ENCODE measurements around the gene SLCO3A1.

Gene SLCO3A1

GRCh38 chr15:92003515-92004067, 150.1 kb downstream of the SLCO3A1 start:
- no peak for DNase-seq (ENCODE audit: low read depth in 2 of 2)

- DNase-seq (ENCODE audit: low read depth in 2 of 2), result no peak
Observed at GRCh38 chr15:92005154-92005553, 151.6 kb downstream of the SLCO3A1 start.

GRCh38 chr15:92006186-92007028, 152.9 kb downstream of the SLCO3A1 start:
- DNase-seq (ENCODE audit: low read depth in 2 of 2), result no peak

GRCh38 chr15:92009162-92009561, 155.7 kb downstream of the SLCO3A1 start:
- DNase-seq (ENCODE audit: low read depth in 2 of 2), result peak in 1 of 2 experiments; percentile 11

- DNase-seq (ENCODE audit: low read depth in 2 of 2), result no peak
Observed at GRCh38 chr15:92011611-92012367, 158.3 kb downstream of the SLCO3A1 start.

GRCh38 chr15:92012368-92012629, 158.8 kb downstream of the SLCO3A1 start:
- no peak for DNase-seq (ENCODE audit: low read depth in 2 of 2)

GRCh38 chr15:92012881-92013280, 159.4 kb downstream of the SLCO3A1 start:
- no peak for DNase-seq (ENCODE audit: low read depth in 2 of 2)

- no peak for DNase-seq (ENCODE audit: low read depth in 2 of 2)
Observed at GRCh38 chr15:92014281-92015030, 160.9 kb downstream of the SLCO3A1 start.

GRCh38 chr15:92017882-92018534, 164.5 kb downstream of the SLCO3A1 start:
- no peak for DNase-seq (ENCODE audit: low read depth in 2 of 2)

- DNase-seq (ENCODE audit: low read depth in 2 of 2), result no peak
Observed at GRCh38 chr15:92018535-92019239, 165.2 kb downstream of the SLCO3A1 start.

GRCh38 chr15:92019706-92020105, 166.2 kb downstream of the SLCO3A1 start:
- no peak for DNase-seq (ENCODE audit: low read depth in 2 of 2)

GRCh38 chr15:92020207-92020606, 166.7 kb downstream of the SLCO3A1 start:
- DNase-seq (ENCODE audit: low read depth in 2 of 2), result no peak

GRCh38 chr15:92020804-92021203, 167.3 kb downstream of the SLCO3A1 start:
- DNase-seq (ENCODE audit: low read depth in 2 of 2), result no peak

- DNase-seq (ENCODE audit: low read depth in 2 of 2), result no peak
Observed at GRCh38 chr15:92021792-92022191, 168.3 kb downstream of the SLCO3A1 start.

- DNase-seq (ENCODE audit: low read depth in 2 of 2), result no peak
Observed at GRCh38 chr15:92023965-92024364, 170.5 kb downstream of the SLCO3A1 start.

GRCh38 chr15:92025706-92026270, 172.3 kb downstream of the SLCO3A1 start:
- no peak for DNase-seq (ENCODE audit: low read depth in 2 of 2)

GRCh38 chr15:92028389-92028724, 174.8 kb downstream of the SLCO3A1 start:
- DNase-seq (ENCODE audit: low read depth in 2 of 2), result no peak

- DNase-seq (ENCODE audit: low read depth in 2 of 2), result no peak
Observed at GRCh38 chr15:92029767-92030166, 176.3 kb downstream of the SLCO3A1 start.

- DNase-seq (ENCODE audit: low read depth in 2 of 2), result no peak
Observed at GRCh38 chr15:92033314-92033713, 179.8 kb downstream of the SLCO3A1 start.

GRCh38 chr15:92033723-92034122, 180.2 kb downstream of the SLCO3A1 start:
- no peak for DNase-seq (ENCODE audit: low read depth in 2 of 2)

- DNase-seq (ENCODE audit: low read depth in 2 of 2), result no peak
Observed at GRCh38 chr15:92034227-92034626, 180.7 kb downstream of the SLCO3A1 start.

Measured in stimulated activated CD4-positive, alpha-beta T cell treated with anti-CD3 and anti-CD28 coated beads, Interleukin-12 subunit alpha, Interleukin-12 subunit beta, amount 100 ng/mL, for 24 hours (primary cell).